SK-N-SH (cell line): ENCODE data around the gene MYO1C.

Experiments used
- NRF1 ChIP-seq: IDR thresholded peaks from 2 replicates; pipeline ENCODE4 v1.6.1; 2012; ENCODE audit warnings: low read depth, mild to moderate bottlenecking, low read length
- TF ChIP-seq, protein P1 (sequence below): IDR thresholded peaks from 2 replicates; pipeline ENCODE4 v1.6.1; 2012; ENCODE audit warnings: mild to moderate bottlenecking, low read depth, low read length, moderate library complexity
- TF ChIP-seq, protein P2 (sequence below): IDR thresholded peaks from 2 replicates; pipeline ENCODE4 v1.4.0; 2012; ENCODE audit warnings: low read depth

DNA sequence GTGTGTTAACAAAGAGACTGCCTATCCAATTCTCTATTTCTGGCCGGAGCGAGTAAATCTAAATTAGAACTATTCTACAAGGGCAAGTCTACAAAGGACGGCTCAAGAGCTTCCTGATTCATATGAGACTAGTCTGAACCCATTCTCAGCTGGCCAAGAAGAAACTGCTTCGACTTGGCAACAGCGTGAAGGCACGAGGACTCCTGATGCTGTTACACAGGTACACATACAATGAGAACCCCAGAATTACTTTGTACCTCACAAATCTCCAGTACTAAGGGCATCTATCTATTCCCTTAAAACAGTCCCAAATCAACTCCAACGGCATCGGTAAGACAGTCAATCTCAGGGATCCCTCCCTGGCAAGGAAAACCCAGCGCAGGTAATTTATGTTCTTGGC lies 37.9 kb downstream of the MYO1C start:
- TF ChIP-seq, protein P1, sequence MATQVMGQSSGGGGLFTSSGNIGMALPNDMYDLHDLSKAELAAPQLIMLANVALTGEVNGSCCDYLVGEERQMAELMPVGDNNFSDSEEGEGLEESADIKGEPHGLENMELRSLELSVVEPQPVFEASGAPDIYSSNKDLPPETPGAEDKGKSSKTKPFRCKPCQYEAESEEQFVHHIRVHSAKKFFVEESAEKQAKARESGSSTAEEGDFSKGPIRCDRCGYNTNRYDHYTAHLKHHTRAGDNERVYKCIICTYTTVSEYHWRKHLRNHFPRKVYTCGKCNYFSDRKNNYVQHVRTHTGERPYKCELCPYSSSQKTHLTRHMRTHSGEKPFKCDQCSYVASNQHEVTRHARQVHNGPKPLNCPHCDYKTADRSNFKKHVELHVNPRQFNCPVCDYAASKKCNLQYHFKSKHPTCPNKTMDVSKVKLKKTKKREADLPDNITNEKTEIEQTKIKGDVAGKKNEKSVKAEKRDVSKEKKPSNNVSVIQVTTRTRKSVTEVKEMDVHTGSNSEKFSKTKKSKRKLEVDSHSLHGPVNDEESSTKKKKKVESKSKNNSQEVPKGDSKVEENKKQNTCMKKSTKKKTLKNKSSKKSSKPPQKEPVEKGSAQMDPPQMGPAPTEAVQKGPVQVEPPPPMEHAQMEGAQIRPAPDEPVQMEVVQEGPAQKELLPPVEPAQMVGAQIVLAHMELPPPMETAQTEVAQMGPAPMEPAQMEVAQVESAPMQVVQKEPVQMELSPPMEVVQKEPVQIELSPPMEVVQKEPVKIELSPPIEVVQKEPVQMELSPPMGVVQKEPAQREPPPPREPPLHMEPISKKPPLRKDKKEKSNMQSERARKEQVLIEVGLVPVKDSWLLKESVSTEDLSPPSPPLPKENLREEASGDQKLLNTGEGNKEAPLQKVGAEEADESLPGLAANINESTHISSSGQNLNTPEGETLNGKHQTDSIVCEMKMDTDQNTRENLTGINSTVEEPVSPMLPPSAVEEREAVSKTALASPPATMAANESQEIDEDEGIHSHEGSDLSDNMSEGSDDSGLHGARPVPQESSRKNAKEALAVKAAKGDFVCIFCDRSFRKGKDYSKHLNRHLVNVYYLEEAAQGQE, result no peak
- TF ChIP-seq, protein P2, sequence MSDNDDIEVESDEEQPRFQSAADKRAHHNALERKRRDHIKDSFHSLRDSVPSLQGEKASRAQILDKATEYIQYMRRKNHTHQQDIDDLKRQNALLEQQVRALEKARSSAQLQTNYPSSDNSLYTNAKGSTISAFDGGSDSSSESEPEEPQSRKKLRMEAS, result no peak
- no peak for TF ChIP-seq NRF1
